ENCODE data around the gene WDFY4. TPM values are rescaled to one million over a fixed set of nuclear protein-coding genes. Genes with fewer than 3 reads are reported as not detected.

The WDFY4 gene
- total and polyA plus RNA-seq, 2 donors (not counting 3 experiments of a cell fraction or from before 2014, with no cell fraction given) = 10.1 to 10.2 TPM

DNA sequence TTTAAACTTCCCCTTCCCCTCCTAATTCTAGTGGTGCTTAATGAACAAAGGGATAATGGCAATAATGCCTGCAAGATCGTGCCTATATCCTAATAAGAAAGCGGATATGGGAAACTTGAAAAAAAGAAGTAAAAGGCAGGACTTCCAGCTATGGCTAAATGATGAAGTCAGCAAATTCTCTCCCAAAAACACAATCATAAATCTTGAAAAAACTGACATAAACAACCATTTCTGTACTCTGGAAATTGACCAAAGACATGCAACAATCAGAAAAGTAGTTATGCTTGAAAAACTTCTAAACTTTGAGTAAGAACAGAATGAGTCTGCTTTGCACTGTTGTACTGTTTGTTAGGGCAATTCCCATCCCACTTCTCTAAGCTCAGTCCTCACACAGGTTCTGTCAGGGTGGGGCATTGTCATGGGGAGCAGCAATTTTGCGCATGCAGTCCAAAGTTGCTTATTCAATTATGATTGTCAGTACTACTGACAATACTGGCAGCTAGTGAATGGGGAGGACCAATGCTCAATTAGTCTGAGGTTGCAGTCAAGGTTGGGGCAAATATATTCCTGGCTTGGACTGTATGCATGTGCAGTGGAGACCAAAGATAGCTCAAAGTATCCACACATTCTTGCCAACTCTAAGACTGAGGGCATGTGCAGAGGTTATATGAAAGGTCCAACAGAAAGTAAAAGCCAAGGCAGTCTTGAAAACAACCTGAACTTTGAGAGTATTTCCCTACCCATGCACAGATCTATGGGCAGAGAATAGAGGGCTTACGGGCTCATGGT is 45.7 kb upstream of the WDFY4 start:
- Histone ChIP-seq H3K36me3 (ENCODE audit: control insufficient read depth in 2 of 2, extremely low read depth in 1 of 2, insufficient read depth in 2 of 2, low read length in 2 of 2) (no peaks in the 10 kb centered on the region), H3K27me3 (ENCODE audit: control insufficient read depth in 2 of 2, insufficient read depth in 2 of 2, low read length in 2 of 2) (no peaks in the 10 kb centered on the region), H3K27ac (ENCODE audit: insufficient read depth, low read depth, low read length) (no peak overlapping the region), H3K4me3 (replicated peaks in 1 of 3; ENCODE audit: insufficient read depth in 1 of 3, low read depth in 1 of 3, low read length in 3 of 3) (no peak overlapping the region), H2AFZ (ENCODE audit: low read depth, low read length) (no peak overlapping the region), H3K4me1 (ENCODE audit: control insufficient read depth, extremely low read depth, insufficient read depth, low read length) (peaks cover 13% of the 10 kb centered on the region), H3K9ac (replicated peaks; ENCODE audit: extremely low read depth, insufficient read depth, low read length) (no peak overlapping the region), H3K4me2 (ENCODE audit: insufficient read depth, low read length) (peak overlapping the region; percentile 73), H4K20me1 (replicated peaks; ENCODE audit: control insufficient read depth, extremely low read depth, insufficient read depth, low read length) (no peaks in the 10 kb centered on the region), H3K79me2 (ENCODE audit: control insufficient read depth, insufficient read depth, low read length) (peaks cover 2% of the 10 kb centered on the region), H3K9me3 (replicated peaks; ENCODE audit: control insufficient read depth, insufficient read depth, low read length) (no peaks in the 10 kb centered on the region), H3K9me1 (replicated peaks; ENCODE audit: control insufficient read depth, extremely low read depth, insufficient read depth, low read length) (no peaks in the 10 kb centered on the region)
- ChIA-PET CTCF (interaction anchor here (1.0 to 3.1 kb wide), 11 partner anchors 10 to 275 kb away, joined by 3 to 19 read pairs (median 4); no protein-coding TSS in a partner anchor), POLR2A (no interaction called here)
- DNase-seq (ENCODE audit: low read depth, low spot score) = peak; percentile 43
- dilution Hi-C loops (cut with MboI; ENCODE audit: extremely low pct_ligation_motif_present, low sequenced_read_pairs) (no loop called here), intact Hi-C loops (cut with micrococcal nuclease) (no loop called here)
- BruUV-seq (replicated peaks) = no TSS peak
- no peak for FAIRE-seq
- TF ChIP-seq, protein P1, sequence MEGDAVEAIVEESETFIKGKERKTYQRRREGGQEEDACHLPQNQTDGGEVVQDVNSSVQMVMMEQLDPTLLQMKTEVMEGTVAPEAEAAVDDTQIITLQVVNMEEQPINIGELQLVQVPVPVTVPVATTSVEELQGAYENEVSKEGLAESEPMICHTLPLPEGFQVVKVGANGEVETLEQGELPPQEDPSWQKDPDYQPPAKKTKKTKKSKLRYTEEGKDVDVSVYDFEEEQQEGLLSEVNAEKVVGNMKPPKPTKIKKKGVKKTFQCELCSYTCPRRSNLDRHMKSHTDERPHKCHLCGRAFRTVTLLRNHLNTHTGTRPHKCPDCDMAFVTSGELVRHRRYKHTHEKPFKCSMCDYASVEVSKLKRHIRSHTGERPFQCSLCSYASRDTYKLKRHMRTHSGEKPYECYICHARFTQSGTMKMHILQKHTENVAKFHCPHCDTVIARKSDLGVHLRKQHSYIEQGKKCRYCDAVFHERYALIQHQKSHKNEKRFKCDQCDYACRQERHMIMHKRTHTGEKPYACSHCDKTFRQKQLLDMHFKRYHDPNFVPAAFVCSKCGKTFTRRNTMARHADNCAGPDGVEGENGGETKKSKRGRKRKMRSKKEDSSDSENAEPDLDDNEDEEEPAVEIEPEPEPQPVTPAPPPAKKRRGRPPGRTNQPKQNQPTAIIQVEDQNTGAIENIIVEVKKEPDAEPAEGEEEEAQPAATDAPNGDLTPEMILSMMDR (IDR thresholded peaks at IDR 0.05; ENCODE audit: extremely low read depth in 1 of 2, insufficient read depth in 1 of 2, low read depth in 1 of 2, low read length in 2 of 2) = no peak
- TF ChIP-seq POLR2A (IDR thresholded peaks at IDR 0.05; ENCODE audit: low read depth, low read length) = no peak

DNA sequence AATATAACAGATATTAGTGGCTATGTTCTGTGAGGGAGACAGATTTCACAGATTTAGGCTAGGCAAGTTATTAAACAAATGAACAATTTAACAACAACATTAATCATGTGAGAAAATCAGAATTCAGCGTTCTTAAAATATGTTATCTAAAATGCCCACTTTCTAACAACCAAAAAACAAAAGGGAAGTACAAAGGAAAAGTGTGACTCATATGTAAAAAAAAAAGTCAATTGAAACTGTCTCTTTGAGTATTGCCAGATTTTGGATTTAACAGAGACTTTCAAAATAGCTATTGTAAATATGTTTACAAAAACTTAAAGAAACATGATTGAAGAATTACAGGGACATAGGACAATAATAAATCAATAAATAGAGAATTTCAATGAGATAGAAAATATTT is 45.0 kb upstream of the WDFY4 start:
- intact Hi-C loops (cut with micrococcal nuclease) (no loop called here), dilution Hi-C loops (cut with MboI; ENCODE audit: extremely low pct_ligation_motif_present, low sequenced_read_pairs) (no loop called here)
- peak overlapping the region; percentile 73 for H3K4me2 ChIP-seq (ENCODE audit: insufficient read depth, low read length)
- H3K9ac ChIP-seq (replicated peaks; ENCODE audit: extremely low read depth, insufficient read depth, low read length) = no peak overlapping the region
- TF ChIP-seq FOS (IDR thresholded peaks at IDR 0.05; ENCODE audit: borderline replicate concordance, insufficient read depth, low read length) = peak; percentile 62
- TF ChIP-seq POLR2AphosphoS5 (IDR thresholded peaks at IDR 0.05; ENCODE audit: insufficient read depth, low read depth, low read length) = no peak
- TF ChIP-seq GATA2 (IDR thresholded peaks at IDR 0.05; ENCODE audit: insufficient read depth, insufficient read length, low read depth, low read length) = no peak
- no peak for TF ChIP-seq EZH2 (IDR thresholded peaks at IDR 0.05; ENCODE audit: borderline replicate concordance, low read depth, low read length, severe bottlenecking)
- TF ChIP-seq JUN (IDR thresholded peaks at IDR 0.05; ENCODE audit: borderline replicate concordance, insufficient read depth, insufficient read length, low read depth) = peak; percentile 48
- no peak for TF ChIP-seq POLR2A (IDR thresholded peaks at IDR 0.05; ENCODE audit: low read depth, low read length)
- H3K36me3 ChIP-seq (ENCODE audit: control insufficient read depth in 2 of 2, extremely low read depth in 1 of 2, insufficient read depth in 2 of 2, low read length in 2 of 2) = no peaks in the 10 kb centered on the region
- no peak overlapping the region for H3K4me3 ChIP-seq (replicated peaks in 1 of 3; ENCODE audit: insufficient read depth in 1 of 3, low read depth in 1 of 3, low read length in 3 of 3)
- no TSS peak for BruUV-seq (replicated peaks)
- FAIRE-seq = peak; percentile 43
- H3K9me3 ChIP-seq (replicated peaks; ENCODE audit: control insufficient read depth, insufficient read depth, low read length) = no peaks in the 10 kb centered on the region
- peaks cover 13% of the 10 kb centered on the region for H3K4me1 ChIP-seq (ENCODE audit: control insufficient read depth, extremely low read depth, insufficient read depth, low read length)
- H3K27me3 ChIP-seq (ENCODE audit: control insufficient read depth in 2 of 2, insufficient read depth in 2 of 2, low read length in 2 of 2) = no peaks in the 10 kb centered on the region
- H4K20me1 ChIP-seq (replicated peaks; ENCODE audit: control insufficient read depth, extremely low read depth, insufficient read depth, low read length) = no peaks in the 10 kb centered on the region
- ChIA-PET POLR2A (no interaction called here), CTCF (interaction anchor here (0.8 to 3.1 kb wide), 7 partner anchors 11 to 276 kb away, joined by 3 to 12 read pairs (median 4); no protein-coding TSS in a partner anchor)
- H3K79me2 ChIP-seq (ENCODE audit: control insufficient read depth, insufficient read depth, low read length) = peaks cover 2% of the 10 kb centered on the region
- DNase-seq (ENCODE audit: low read depth, low spot score) = no peak
- H3K9me1 ChIP-seq (replicated peaks; ENCODE audit: control insufficient read depth, extremely low read depth, insufficient read depth, low read length) = no peaks in the 10 kb centered on the region
- H3K27ac ChIP-seq (ENCODE audit: insufficient read depth, low read depth, low read length) = peak overlapping the region; percentile 10
- H2AFZ ChIP-seq (ENCODE audit: low read depth, low read length) = peak overlapping the region; percentile 24
